ENCODE measurements around the gene SNRNP70.
A peak's percentile ranks its signal among the peaks of the same experiment; 100 is the strongest.

SNRNP70 gene

DNA sequence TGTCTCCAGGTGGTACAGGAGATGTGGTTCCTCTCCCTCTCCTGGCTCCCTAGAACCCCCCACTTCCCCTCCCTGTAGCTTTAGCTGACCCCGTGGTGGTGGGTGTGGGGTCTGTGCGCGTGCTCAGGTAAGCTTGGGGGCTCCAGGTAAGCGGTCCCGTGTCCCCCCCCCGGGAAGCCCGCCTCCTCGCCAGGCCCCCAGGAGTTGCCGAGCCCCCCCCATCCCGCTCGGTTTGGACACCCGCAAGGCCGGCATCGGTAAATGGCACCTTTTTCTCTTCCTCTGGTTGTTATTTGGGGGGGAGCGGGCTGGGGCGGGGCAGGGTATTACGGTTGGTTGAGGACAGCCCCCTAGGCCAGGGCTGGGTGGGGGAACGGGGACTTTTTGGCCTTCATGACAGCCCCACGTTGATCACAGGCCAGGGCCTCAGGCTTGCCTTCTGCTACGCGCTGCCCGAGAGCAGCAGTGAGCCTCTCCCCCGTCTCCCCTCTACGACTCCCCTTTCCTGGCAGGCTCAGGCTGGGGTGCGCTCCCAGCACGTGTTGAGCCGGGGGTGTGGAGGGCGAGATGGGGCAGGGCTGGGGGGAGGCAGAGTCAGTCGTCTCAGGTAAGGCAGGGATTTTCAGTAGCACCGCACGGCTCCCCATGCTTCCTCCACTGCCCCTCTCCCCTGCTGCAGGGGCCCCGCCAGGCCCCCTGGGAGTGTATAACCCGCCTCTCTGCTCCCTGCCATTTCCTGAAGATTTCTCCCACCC, 18.3 kb downstream of the SNRNP70 start:
- peak overlapping the region; percentile 40 for H3K27ac ChIP-seq
- POLR2A ChIA-PET (ENCODE audit: low non-redundant PET): no interaction called here
- TF ChIP-seq, protein P1, sequence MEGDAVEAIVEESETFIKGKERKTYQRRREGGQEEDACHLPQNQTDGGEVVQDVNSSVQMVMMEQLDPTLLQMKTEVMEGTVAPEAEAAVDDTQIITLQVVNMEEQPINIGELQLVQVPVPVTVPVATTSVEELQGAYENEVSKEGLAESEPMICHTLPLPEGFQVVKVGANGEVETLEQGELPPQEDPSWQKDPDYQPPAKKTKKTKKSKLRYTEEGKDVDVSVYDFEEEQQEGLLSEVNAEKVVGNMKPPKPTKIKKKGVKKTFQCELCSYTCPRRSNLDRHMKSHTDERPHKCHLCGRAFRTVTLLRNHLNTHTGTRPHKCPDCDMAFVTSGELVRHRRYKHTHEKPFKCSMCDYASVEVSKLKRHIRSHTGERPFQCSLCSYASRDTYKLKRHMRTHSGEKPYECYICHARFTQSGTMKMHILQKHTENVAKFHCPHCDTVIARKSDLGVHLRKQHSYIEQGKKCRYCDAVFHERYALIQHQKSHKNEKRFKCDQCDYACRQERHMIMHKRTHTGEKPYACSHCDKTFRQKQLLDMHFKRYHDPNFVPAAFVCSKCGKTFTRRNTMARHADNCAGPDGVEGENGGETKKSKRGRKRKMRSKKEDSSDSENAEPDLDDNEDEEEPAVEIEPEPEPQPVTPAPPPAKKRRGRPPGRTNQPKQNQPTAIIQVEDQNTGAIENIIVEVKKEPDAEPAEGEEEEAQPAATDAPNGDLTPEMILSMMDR (conservative IDR thresholded peaks at IDR 0.05; ENCODE audit: low read depth): no peak
- CTCF ChIA-PET: no interaction called here
- DNase-seq (ENCODE audit: low spot score): no peak

DNA sequence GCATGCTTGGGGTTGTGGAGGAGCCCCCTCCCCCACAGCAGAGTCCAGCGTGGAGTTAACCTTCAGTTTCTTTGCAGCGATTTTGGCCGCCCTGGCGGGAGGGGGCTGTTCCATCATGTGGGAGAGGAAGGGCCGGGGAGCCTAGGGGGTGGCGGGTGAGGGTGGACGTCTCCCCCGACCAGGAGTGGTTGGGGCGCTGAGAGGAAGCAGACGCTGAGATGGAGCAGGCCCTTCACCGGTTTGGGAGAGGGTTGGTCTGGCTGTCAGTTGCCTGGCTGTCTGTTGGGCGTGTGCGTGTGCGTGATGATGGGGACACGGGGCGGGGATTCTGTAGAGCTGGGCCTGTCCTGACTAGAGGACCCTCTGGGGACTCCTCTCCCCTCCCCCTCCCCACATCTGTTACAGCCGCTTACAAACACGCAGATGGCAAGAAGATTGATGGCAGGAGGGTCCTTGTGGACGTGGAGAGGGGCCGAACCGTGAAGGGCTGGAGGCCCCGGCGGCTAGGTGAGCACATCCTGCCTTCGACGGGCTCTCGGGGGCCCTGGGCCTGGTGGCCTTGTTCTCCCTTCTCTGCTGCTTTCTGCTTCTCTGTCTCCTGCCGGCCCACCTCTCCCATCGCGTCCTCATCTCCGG, 19.1 kb downstream of the SNRNP70 start:
- TF ChIP-seq, protein P1 (conservative IDR thresholded peaks at IDR 0.05; ENCODE audit: low read depth): no peak
- ChIA-PET CTCF (no interaction called here), POLR2A (ENCODE audit: low non-redundant PET) (no interaction called here)
- no peak for DNase-seq (ENCODE audit: low spot score)
- H3K27ac ChIP-seq: peak overlapping the region; percentile 40

DNA sequence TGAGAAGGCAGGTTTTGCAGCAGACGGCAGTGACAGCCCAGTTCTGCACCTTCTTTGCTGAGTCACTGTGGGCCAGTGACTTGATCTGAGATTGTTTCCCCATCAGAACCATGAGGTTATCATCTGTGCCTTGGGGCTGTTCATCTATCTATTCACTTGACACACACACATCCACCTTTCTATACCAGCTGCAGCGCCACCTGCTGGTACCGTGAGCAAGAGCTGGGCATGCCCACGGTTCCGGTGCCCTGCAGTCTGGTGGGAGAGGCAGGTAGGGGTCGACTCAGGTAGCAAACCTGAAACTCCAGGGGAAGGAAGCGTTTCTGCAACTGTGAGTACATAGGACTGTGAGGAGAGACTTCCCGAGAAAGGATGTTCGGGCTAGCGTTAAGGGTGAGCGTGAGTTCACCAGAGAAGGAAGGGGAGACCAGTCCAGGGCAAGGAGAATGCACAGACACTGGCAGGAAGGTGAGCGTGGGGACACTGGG, 21.4 kb downstream of the SNRNP70 start:
- no peak for DNase-seq (ENCODE audit: low spot score)
- H3K27ac ChIP-seq: peak overlapping the region; percentile 17; the same call in 1 of the 2 replicates
- POLR2A ChIA-PET (ENCODE audit: low non-redundant PET): no interaction called here
- CTCF ChIA-PET: interaction anchor here (0.6 to 1.7 kb wide), 6 partner anchors 10 to 507 kb away, joined by 3 to 10 read pairs (median 4); partner anchors contain the start of gene PPFIA3
- TF ChIP-seq, protein P1 (conservative IDR thresholded peaks at IDR 0.05; ENCODE audit: low read depth): peak; percentile 85

DNA sequence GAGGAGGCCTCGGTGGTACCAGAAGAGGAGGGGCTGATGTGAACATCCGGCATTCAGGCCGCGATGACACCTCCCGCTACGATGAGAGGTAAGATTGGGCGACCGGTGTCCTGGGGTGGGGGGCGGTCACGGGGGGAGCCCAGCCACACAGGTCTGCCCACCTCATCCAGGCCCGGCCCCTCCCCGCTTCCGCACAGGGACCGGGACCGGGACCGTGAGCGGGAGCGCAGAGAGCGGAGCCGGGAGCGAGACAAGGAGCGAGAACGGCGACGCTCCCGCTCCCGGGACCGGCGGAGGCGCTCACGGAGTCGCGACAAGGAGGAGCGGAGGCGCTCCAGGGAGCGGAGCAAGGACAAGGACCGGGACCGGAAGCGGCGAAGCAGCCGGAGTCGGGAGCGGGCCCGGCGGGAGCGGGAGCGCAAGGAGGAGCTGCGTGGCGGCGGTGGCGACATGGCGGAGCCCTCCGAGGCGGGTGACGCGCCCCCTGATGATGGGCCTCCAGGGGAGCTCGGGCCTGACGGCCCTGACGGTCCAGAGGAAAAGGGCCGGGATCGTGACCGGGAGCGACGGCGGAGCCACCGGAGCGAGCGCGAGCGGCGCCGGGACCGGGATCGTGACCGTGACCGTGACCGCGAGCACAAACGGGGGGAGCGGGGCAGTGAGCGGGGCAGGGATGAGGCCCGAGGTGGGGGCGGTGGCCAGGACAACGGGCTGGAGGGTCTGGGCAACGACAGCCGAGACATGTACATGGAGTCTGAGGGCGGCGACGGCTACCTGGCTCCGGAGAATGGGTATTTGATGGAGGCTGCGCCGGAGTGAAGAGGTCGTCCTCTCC, 22.6 kb downstream of the SNRNP70 start:
- CTCF ChIA-PET: no interaction called here
- H3K27ac ChIP-seq: peak overlapping the region; percentile 50
- POLR2A ChIA-PET (ENCODE audit: low non-redundant PET): no interaction called here
- TF ChIP-seq, protein P1 (conservative IDR thresholded peaks at IDR 0.05; ENCODE audit: low read depth): no peak
- no peak for DNase-seq (ENCODE audit: low spot score)

DNA sequence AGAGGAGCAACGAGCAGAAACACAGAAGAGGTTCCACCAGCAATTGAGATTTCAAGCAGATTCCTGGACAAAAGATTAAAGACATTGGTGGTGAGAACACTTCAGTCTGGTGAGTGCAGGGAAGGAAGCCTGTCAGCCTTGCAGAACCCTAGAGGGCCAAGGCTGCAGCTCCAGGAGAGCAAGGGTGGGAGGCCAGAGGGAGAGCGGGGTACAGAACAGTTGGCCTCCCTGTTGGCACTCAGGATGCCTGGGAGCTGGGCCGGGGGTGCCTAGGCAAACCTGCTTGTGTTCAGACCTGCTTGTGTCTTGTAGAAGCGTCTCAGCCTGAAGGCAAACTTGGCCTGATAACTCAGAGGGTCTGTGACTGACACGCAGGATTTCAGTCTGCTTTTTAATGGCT, 23.8 kb downstream of the SNRNP70 start:
- no peak for DNase-seq (ENCODE audit: low spot score)
- ChIA-PET CTCF (interaction anchor here (0.8 kb wide), 1 partner anchor 11 kb away, joined by 4 read pairs; no protein-coding TSS in a partner anchor), POLR2A (ENCODE audit: low non-redundant PET) (no interaction called here)
- TF ChIP-seq, protein P1 (conservative IDR thresholded peaks at IDR 0.05; ENCODE audit: low read depth): no peak
- H3K27ac ChIP-seq: peak overlapping the region; percentile 50
